SIG-M5 treated with dmso at 0.1 percent for 504 hours (cell line): ENCODE results near the gene KNOP1.
"Not testable (repeated sequence)": the region's sequence is repeated elsewhere in the genome, so short reads cannot be mapped to it uniquely, and the experiment has no call there.

Source experiments
- DNase-seq: peaks from one replicate; lab custom pipeline; 2025; ENCODE audit not compliant: unreplicated experiment; lab: John Stamatoyannopoulos, UW

Gene KNOP1

DNA sequence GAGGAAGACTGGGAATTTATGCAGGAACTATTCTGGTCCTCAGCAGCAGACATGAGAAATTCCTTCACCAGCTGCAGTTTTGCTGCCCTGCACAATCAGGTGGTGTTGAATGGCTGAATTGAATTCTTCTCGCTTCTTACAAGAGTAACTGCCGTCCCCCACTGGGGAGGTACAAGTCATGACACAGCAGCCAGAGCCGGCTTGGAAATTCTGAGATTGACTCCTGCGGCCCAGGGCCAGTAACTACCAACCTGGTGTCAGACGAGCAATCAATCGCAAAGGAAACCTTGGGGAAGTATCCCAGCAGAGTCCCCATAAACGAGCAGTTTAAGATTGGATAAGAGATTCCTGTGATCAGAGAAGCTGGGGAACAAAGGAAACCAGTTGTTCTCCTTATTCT is 30.7 kb downstream of the KNOP1 start:
- DNase-seq: no peak

DNA sequence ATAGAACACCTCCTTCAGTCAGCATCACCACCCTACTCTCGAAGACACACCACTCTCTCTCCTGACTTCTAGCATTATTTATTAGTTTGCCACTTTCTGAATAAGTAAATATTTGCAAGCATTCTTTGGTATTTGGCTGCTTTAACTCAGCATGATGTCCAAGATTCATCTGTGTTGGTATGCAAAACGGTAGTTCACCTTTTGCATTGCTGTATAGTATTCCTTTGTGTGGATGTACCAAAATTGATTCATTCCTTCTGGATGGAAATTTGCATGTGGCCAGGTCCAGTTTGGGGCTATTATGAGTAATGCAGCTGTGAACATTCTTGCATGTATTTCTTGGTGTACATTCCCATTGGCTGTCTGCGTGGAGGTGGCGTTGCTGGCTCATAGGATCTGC is 32.9 kb downstream of the KNOP1 start:
- no peak for DNase-seq

- no peak for DNase-seq
Observed at GRCh38 chr16:19683453-19684236, 34.4 kb downstream of the KNOP1 start.

GRCh38 chr16:19681637-19682036 is 36.4 kb downstream of the KNOP1 start:
- no peak for DNase-seq

- no peak for DNase-seq
Observed at GRCh38 chr16:19680881-19681340, 37.1 kb downstream of the KNOP1 start.

DNA sequence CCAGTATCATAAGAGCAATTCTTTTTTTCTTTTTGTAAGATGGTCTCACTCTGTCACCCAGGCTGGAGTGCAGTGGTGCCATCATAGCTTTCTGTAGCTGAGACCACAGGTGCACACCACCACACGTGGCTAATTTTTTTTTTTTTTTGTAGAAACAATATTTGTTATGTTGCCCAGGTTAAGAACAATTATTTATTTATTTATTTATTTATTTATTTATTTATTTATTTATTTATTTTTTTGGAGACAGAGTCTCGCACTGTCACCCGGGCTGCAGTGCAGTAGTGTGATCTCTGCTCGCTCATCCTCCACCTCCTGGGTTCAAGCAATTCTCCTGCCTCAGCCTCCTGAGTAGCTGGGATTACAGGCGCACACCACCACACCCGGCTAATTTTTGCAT is 38.7 kb downstream of the KNOP1 start:
- DNase-seq: not testable (repeated sequence)

GRCh38 chr16:19678804-19679203 is 39.2 kb downstream of the KNOP1 start:
- DNase-seq: no peak

DNA sequence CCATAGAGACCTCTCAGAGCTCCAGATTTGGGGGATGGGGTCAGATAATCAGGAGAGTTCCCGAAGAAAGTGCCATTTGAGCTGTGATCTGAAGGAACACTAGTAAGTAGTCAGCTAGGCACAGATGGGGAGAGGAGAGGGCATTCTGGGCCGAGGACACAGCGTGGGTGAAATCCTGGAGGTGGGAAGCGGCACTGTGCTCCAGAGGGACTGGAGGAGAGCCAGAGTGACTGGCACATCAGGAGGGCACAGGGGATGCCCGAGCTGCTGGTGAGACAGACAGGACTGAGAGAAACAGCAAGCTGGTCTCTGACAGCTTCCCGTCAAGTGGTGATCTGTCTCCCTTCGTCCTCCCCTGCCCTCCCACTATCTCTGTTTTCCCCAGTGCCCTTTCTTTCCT is 40.6 kb downstream of the KNOP1 start:
- DNase-seq: no peak

DNA sequence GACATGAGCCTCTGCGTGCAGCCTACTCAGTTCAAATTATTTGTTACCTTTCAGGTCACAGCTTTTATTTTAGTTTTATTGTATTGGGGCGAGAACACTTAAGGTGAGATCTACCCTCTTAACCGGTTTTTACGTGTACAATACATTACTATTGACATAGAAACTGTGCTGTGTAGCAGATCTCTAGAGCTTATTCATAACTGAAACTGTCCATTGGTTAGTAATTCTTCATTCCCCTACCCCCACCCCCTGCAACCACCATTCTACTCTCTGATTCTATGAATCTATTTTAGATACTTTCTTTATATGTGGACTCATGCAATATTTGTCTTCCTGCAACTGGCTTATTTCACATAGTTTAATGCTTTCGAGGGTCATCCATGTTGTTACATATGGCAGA is 43.5 kb downstream of the KNOP1 start:
- DNase-seq: no peak

- no peak for DNase-seq
Observed at GRCh38 chr16:19672378-19672777, 45.6 kb downstream of the KNOP1 start.

GRCh38 chr16:19666477-19666876 is 51.5 kb downstream of the KNOP1 start:
- no peak for DNase-seq

- not testable (repeated sequence) for DNase-seq
Observed at GRCh38 chr16:19665313-19665712, 52.7 kb downstream of the KNOP1 start.

GRCh38 chr16:19664166-19664565 is 53.9 kb downstream of the KNOP1 start:
- DNase-seq: no peak

- no peak for DNase-seq
Observed at GRCh38 chr16:19662351-19662750, 55.7 kb downstream of the KNOP1 start.

- DNase-seq: no peak
Observed at GRCh38 chr16:19660432-19660831, 57.6 kb downstream of the KNOP1 start.

GRCh38 chr16:19659554-19659953 is 58.5 kb downstream of the KNOP1 start:
- DNase-seq: no peak

- DNase-seq: no peak
Observed at GRCh38 chr16:19657831-19658230, 60.2 kb downstream of the KNOP1 start.

- DNase-seq: no peak
Observed at GRCh38 chr16:19655242-19655777, 62.7 kb downstream of the KNOP1 start.

DNA sequence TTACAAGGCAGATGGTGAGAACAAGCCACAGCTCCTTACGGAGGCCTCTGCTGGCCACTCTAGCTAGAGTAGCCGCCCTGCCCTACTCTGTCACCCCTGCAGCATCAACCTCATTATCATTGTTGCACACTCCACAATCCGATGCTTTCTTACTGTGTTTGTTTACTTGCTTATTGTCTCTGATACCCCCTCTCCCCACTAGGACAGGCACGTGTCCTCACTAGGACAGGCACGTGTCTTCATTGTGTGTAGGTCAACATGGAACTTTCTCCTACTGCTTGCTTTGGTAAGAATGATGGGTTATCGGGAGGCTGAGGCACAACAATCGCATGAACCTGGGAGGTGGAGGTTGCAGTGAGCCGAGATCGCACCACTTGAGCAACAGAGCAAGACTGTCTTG is 63.9 kb downstream of the KNOP1 start:
- no peak for DNase-seq
